GM12878 (cell line): ENCODE measurements around the gene ARHGEF26. TPM values are rescaled to one million over a fixed set of nuclear protein-coding genes. Genes with fewer than 3 reads are reported as not detected.
A peak's percentile ranks its signal among the peaks of the same experiment; 100 is the strongest.

Experiments used
- ATAC-seq: fragments of 200-7000 bp; cut with Tn5 transposase; 3 replicates; pipeline ENCODE4 v1.9.1; 2020; ENCODE audit warnings: mild to moderate bottlenecking, moderate library complexity
- BruUV-seq: library from RNA; stranded (reverse); fragments of 400-500 nt; replicated peaks from 2 replicates; lab custom pipeline; 2021; lab: Mats Ljungman, UMichigan
- CTCF ChIA-PET: fragments of 300-600 bp; sonication (Branson Sonifier 250); formaldehyde crosslinking; extraction: SDS; loops from one replicate; lab custom pipeline; 2021; ENCODE audit warnings: inconsistent platforms; lab: Yijun Ruan, JAX
- POLR2A ChIA-PET: fragments of 350-600 bp; formaldehyde crosslinking; extraction: SDS; loops from one replicate; lab custom pipeline; 2021; ENCODE audit warnings: inconsistent platforms; lab: Charles Lee
- RAD21 ChIA-PET: fragments of 300-600 bp; sonication (Branson Sonifier 250); formaldehyde crosslinking; loops from one replicate; lab custom pipeline; 2023; ENCODE audit warnings: antibody characterized with exemption; ENCODE audit not compliant: unreplicated experiment; lab: Charles Lee
- SMC1A ChIA-PET: fragments of 300-600 bp; sonication (Branson Sonifier 250); formaldehyde crosslinking; loops from one replicate; lab custom pipeline; 2023; ENCODE audit not compliant: unreplicated experiment, uncharacterized antibody; lab: Charles Lee
- DNase-seq: peaks from one replicate; pipeline ENCODE4 v3.0.0-alpha.2; 2011; ENCODE audit warnings: low read depth, low spot score
- FAIRE-seq: peaks from 3 replicates; lab custom pipeline; 2011; peaks lifted over from hg19 to GRCh38; lab: Jason Lieb, UNC
- H2AFZ ChIP-seq: 2 replicates; pipeline ENCODE4 v1.6.0; 2011; ENCODE audit warnings: low read depth, low read length, control low read depth; ENCODE audit not compliant: control insufficient read depth
- H3K27ac ChIP-seq: 2 replicates; pipeline ENCODE4 v1.5.1; 2011; ENCODE audit warnings: control low read depth; ENCODE audit not compliant: control insufficient read depth, insufficient read depth
- H3K27me3 ChIP-seq, 2 experiments: replicated peaks in 1 of 2; 2 replicates each; pipeline versions ENCODE4 v1.6.0 to v1.6.1; 2011; ENCODE audit warnings: low read length in 1 of 2; ENCODE audit not compliant: control insufficient read depth in 2 of 2, insufficient read depth in 2 of 2
- H3K36me3 ChIP-seq, 2 experiments: 2 replicates each; pipeline ENCODE4 v1.5.1; 2011; ENCODE audit warnings: low read length in 1 of 2; ENCODE audit not compliant: control insufficient read depth in 2 of 2, insufficient read depth in 2 of 2
- H3K4me1 ChIP-seq: 2 replicates; pipeline ENCODE4 v1.6.1; 2011; ENCODE audit warnings: mild to moderate bottlenecking, low read length, moderate library complexity, mixed read lengths; ENCODE audit not compliant: control insufficient read depth, insufficient read depth
- H3K4me2 ChIP-seq: 2 replicates; pipeline ENCODE4 v1.6.0; 2011; ENCODE audit warnings: control low read depth; ENCODE audit not compliant: control insufficient read depth, insufficient read depth
- H3K4me3 ChIP-seq: fragments of 200-600 bp; sonication (generic); 2 replicates; pipeline ENCODE4 v1.5.1; 2016
- H3K79me2 ChIP-seq: 2 replicates; pipeline ENCODE4 v1.6.0; 2011; ENCODE audit warnings: low read length; ENCODE audit not compliant: control insufficient read depth, insufficient read depth
- H3K9ac ChIP-seq: 2 replicates; pipeline ENCODE4 v1.8.0; 2011; ENCODE audit warnings: low read length, control low read depth, mixed read lengths; ENCODE audit not compliant: control insufficient read depth, insufficient read depth
- H3K9me3 ChIP-seq: replicated peaks from 3 replicates; pipeline ENCODE4 v1.5.1; 2011; ENCODE audit warnings: mild to moderate bottlenecking, low read length; ENCODE audit not compliant: control insufficient read depth, insufficient read depth
- H4K20me1 ChIP-seq: 2 replicates; pipeline ENCODE4 v1.6.0; 2011; ENCODE audit not compliant: control insufficient read depth, insufficient read depth
- CBFB ChIP-seq: IDR thresholded peaks from 2 replicates; pipeline ENCODE4 v1.6.1; 2016; ENCODE audit warnings: antibody characterized with exemption, low read depth
- CHD1 ChIP-seq: IDR thresholded peaks from 2 replicates; pipeline ENCODE4 v1.6.1; 2012; ENCODE audit warnings: low read depth, low read length, improper control_type of control experiment
- CTCF ChIP-seq, 3 experiments: IDR thresholded peaks in 2 of 3; conservative IDR thresholded peaks in 1 of 3; 2 replicates each; pipeline ENCODE4 v1.5.1; 2011; ENCODE audit warnings: low read depth in 3 of 3, low read length in 3 of 3, mild to moderate bottlenecking in 3 of 3, control low read depth in 2 of 3, moderate library complexity in 2 of 3, inconsistent platforms in 1 of 3, mixed read lengths in 1 of 3; ENCODE audit not compliant: control insufficient read depth in 2 of 3, insufficient read depth in 1 of 3; ENCODE audit errors: extremely low read depth in 1 of 3
- ETV6 ChIP-seq, 2 experiments: fragments of 450-650 bp in 1 of 2; IDR thresholded peaks in 1 of 2; conservative IDR thresholded peaks in 1 of 2; 2 replicates each; pipeline ENCODE4 v1.6.1; 2014; ENCODE audit warnings: antibody characterized with exemption in 1 of 2, borderline replicate concordance in 1 of 2, low read depth in 1 of 2, mild to moderate bottlenecking in 1 of 2, moderate library complexity in 1 of 2
- JUNB ChIP-seq: IDR thresholded peaks from 2 replicates; pipeline ENCODE4 v1.6.1; 2016; ENCODE audit warnings: antibody characterized with exemption, mild to moderate bottlenecking
- MEF2A ChIP-seq: IDR thresholded peaks from 2 replicates; pipeline ENCODE4 v1.6.1; 2011; ENCODE audit warnings: low read depth, mild to moderate bottlenecking, low read length, moderate library complexity; ENCODE audit not compliant: insufficient read depth
- RFX5 ChIP-seq: IDR thresholded peaks from 2 replicates; pipeline ENCODE4 v1.6.1; 2011; ENCODE audit warnings: low read depth, low read length, improper control_type of control experiment
- SRF ChIP-seq, 2 experiments: IDR thresholded peaks; 2 replicates each; pipeline ENCODE4 v1.6.1; 2011; ENCODE audit warnings: low read depth in 2 of 2, low read length in 2 of 2, mild to moderate bottlenecking in 1 of 2, moderate library complexity in 1 of 2
- WGBS: methylation state at CpG from one replicate; pipeline ENCODE4 v1.1.6; 2016; ENCODE audit warnings: low lambda C conversion rate; ENCODE audit not compliant: insufficient replicate concordance, insufficient coverage; ENCODE audit errors: missing lambda C conversion rate; 5-methylcytosine and 5-hydroxymethylcytosine counted together
- in situ Hi-C: fragments of 300-500 bp; cut with MboI; formaldehyde crosslinking; loops from 9 replicates; pipeline ENCODE4 v1.14.3; 2018; ENCODE audit warnings: mixed read lengths
- intact Hi-C: fragments of 100-400 bp; cut with micrococcal nuclease; formaldehyde crosslinking; loops from one replicate; pipeline ENCODE4 v1.14.2; 2022; ENCODE audit not compliant: unreplicated experiment
- polyA plus RNA-seq, 11 experiments: library from polyadenylated mRNA; depleted of rRNA in 4 of 11; unstranded in 6 of 11; stranded (reverse) in 5 of 11; fragments of >200 nt; fragmentation: Nextera tagmentation in 4 of 11; fragmentation: Illumina TruSeq in 1 of 11; extraction: Ambion mirVana in 4 of 11; extraction: Trizol in 1 of 11; gene quantifications; 1 replicate in 1 of 11; 2 replicates in 10 of 11; pipeline versions ENCODE4 v1.2.1 to v1.2.3, GENCODE V29; 2011 to 2016; ENCODE audit warnings: inconsistent platforms in 2 of 11, missing spikeins in 2 of 11, low read depth in 1 of 11
- total RNA-seq, 4 experiments: library from RNA; depleted of rRNA in 3 of 4; stranded (reverse); fragments of >200 nt in 3 of 4; fragmentation: Illumina TruSeq in 1 of 4; extraction: Trizol in 1 of 4; gene quantifications; 2 replicates each; pipeline versions ENCODE4 v1.2.1 to v1.2.3, GENCODE V29; 2013 to 2021
- TF ChIP-seq, protein P1 (sequence below): IDR thresholded peaks from 2 replicates; pipeline ENCODE4 v1.6.1; 2012; ENCODE audit warnings: low read depth, low read length, improper control_type of control experiment

ARHGEF26 gene
- total and polyA plus RNA-seq, 10 of the 15 experiments (the other 5 are each of a cell fraction or from before 2014, with no cell fraction given): 0.02 to 0.47 (median 0.05) TPM; not detected in 1

DNA sequence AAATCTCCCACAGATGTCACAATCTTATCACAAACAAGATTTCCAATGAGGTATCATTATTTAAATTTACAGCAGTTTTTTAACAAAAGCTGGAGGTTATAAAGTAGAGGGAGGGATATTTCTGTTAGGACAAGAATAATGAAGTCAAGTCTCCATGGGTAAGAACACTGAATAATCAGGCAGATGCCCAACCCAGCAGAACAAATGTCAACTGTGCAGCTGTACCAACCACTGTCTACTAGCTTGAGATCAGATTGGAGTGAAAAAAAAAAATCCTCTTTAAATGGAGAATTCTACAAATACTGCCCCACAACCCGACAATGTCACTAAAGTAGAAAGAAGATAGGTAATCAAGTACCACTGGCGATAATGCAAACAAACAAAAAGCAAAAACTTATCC is 172.8 kb downstream of the ARHGEF26 start:
- DNase-seq: no peak
- no TSS peak for BruUV-seq
- Histone ChIP-seq H3K4me2 (no peak overlapping the region), H3K79me2 (no peaks in the 10 kb centered on the region), H3K9me3 (no peaks in the 10 kb centered on the region), H3K4me3 (no peak overlapping the region)
- ATAC-seq: no peak
- SMC1A ChIA-PET: interaction anchor here (1.6 kb wide), 1 partner anchor 9 kb away, joined by 4 read pairs; no protein-coding TSS in a partner anchor
- in situ Hi-C loops: no loop called here
- TF ChIP-seq ETV6 (conservative IDR thresholded peaks at IDR 0.05 in 1 of 2, IDR thresholded peaks at IDR 0.05 in 1 of 2; ENCODE audit: borderline replicate concordance in 1 of 2, low read depth in 1 of 2) (no peak), MEF2A (no peak), CBFB (no peak), RFX5 (no peak), SRF (IDR thresholded peaks at IDR 0.05; ENCODE audit: low read depth in 2 of 2, low read length in 2 of 2) (no peak), JUNB (no peak), CHD1 (no peak)
- TF ChIP-seq, all 136 proteins: peak for 0
- ChIA-PET POLR2A (no interaction called here), CTCF (interaction anchor here (0.7 kb wide), 1 partner anchor 13 kb away, joined by 3 read pairs; no protein-coding TSS in a partner anchor), RAD21 (no interaction called here)
- Histone ChIP-seq H4K20me1 (no peaks in the 10 kb centered on the region), H2AFZ (no peak overlapping the region), H3K27ac (no peak overlapping the region), H3K9ac (no peak overlapping the region), H3K27me3 (no peaks in the 10 kb centered on the region), H3K4me1 (no peaks in the 10 kb centered on the region), H3K36me3 (peaks cover 2 to 16% of the 10 kb centered on the region in 2 experiments)
- intact Hi-C loops: no loop called here
- 100% methylated on average over 2 of the region's 2 CpGs for WGBS
- no peak for FAIRE-seq

GRCh38 chr3:154301561-154301960 is 180.4 kb downstream of the ARHGEF26 start:
- H3K27ac ChIP-seq: no peak overlapping the region
- no peak for DNase-seq
- no peak for FAIRE-seq
- TF ChIP-seq, protein P1, sequence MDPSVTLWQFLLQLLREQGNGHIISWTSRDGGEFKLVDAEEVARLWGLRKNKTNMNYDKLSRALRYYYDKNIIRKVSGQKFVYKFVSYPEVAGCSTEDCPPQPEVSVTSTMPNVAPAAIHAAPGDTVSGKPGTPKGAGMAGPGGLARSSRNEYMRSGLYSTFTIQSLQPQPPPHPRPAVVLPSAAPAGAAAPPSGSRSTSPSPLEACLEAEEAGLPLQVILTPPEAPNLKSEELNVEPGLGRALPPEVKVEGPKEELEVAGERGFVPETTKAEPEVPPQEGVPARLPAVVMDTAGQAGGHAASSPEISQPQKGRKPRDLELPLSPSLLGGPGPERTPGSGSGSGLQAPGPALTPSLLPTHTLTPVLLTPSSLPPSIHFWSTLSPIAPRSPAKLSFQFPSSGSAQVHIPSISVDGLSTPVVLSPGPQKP: no peak
- TF ChIP-seq CTCF (IDR thresholded peaks at IDR 0.05 in 2 of 3, conservative IDR thresholded peaks at IDR 0.05 in 1 of 3; ENCODE audit: control insufficient read depth in 2 of 3, extremely low read depth in 1 of 3, insufficient read depth in 1 of 3, low read depth in 3 of 3, low read length in 3 of 3): 0 out of 6 replicates have a peak, but pooled peaks of 1 of the 3 experiments have one; percentile 6
- ChIA-PET RAD21 (no interaction called here), SMC1A (interaction anchor here (1.6 kb wide), 1 partner anchor 10 kb away, joined by 4 read pairs; no protein-coding TSS in a partner anchor), POLR2A (no interaction called here), CTCF (interaction anchor here (0.8 to 1.3 kb wide), 3 partner anchors 10 to 14 kb away, joined by 3 to 4 read pairs (median 4); no protein-coding TSS in a partner anchor)
- no peak overlapping the region for H3K9ac ChIP-seq
- ATAC-seq: no peak
- BruUV-seq: no TSS peak
- H3K36me3 ChIP-seq: peaks cover 6 to 7% of the 10 kb centered on the region in 2 experiments; a peak in 3 of 4 replicates
- intact Hi-C loops (no loop called here), in situ Hi-C loops (no loop called here)
- H3K27me3 ChIP-seq: no peaks in the 10 kb centered on the region
- no peak overlapping the region for H2AFZ ChIP-seq
- H3K4me1 ChIP-seq: no peaks in the 10 kb centered on the region
- no peak overlapping the region for H3K4me2 ChIP-seq
- WGBS: 80% methylated on average over 3 of the region's 3 CpGs
- H3K9me3 ChIP-seq: no peaks in the 10 kb centered on the region
- H3K4me3 ChIP-seq: no peak overlapping the region
- H3K79me2 ChIP-seq: no peaks in the 10 kb centered on the region
- no peaks in the 10 kb centered on the region for H4K20me1 ChIP-seq
